ENCODE data around the gene TRIO. TPM values are rescaled to one million over a fixed set of nuclear protein-coding genes. Genes with fewer than 3 reads are reported as not detected.

Gene TRIO
- total and polyA plus RNA-seq, 2 of the 8 experiments (the other 6 are each of a cell fraction or from before 2014, with no cell fraction given): 35.1 to 69.1 TPM

GRCh38 chr5:14432931-14433589 is 289.9 kb downstream of the TRIO start:
- 66% methylated on average over 8 of the region's 8 CpGs; no CpG with 5 or more reads in 1 of the 2 experiments for WGBS, 2 experiments (ENCODE audit: extremely low coverage in 1 of 2, insufficient coverage in 1 of 2, insufficient read length in 1 of 2, insufficient replicate concordance in 2 of 2, low coverage in 1 of 2, low lambda C conversion rate in 2 of 2, missing lambda C conversion rate in 1 of 2)
- H4K8ac ChIP-seq (ENCODE audit: extremely low read depth, insufficient read depth, low read length): no peak overlapping the region
- H3K4ac ChIP-seq (replicated peaks; ENCODE audit: insufficient read length, low read depth, low read length): no peak overlapping the region
- no peak overlapping the region for H2BK20ac ChIP-seq (ENCODE audit: low read length)
- no peak overlapping the region for H4K5ac ChIP-seq (ENCODE audit: insufficient read length, low read depth, low read length)
- H3K36me3 ChIP-seq (ENCODE audit: control insufficient read depth in 2 of 4, insufficient read depth in 4 of 4, low read length in 3 of 4): no peaks in the 10 kb centered on the region; a peak in 3 of 8 replicates
- TF ChIP-seq CEBPB (IDR thresholded peaks at IDR 0.05; ENCODE audit: low read depth, low read length): peak; percentile 64
- TF ChIP-seq SIX5 (IDR thresholded peaks at IDR 0.05; ENCODE audit: low read depth, low read length): no peak
- TF ChIP-seq RBBP5 (IDR thresholded peaks at IDR 0.05; ENCODE audit: borderline replicate concordance, low read depth, low read length): no peak
- H3K23me2 ChIP-seq (ENCODE audit: low read depth, low read length): no peaks in the 10 kb centered on the region
- no peak overlapping the region for H3K4me3 ChIP-seq (ENCODE audit: extremely low read depth in 1 of 4, insufficient read depth in 2 of 4, low read depth in 3 of 4, low read length in 4 of 4)
- no peak overlapping the region for H3K18ac ChIP-seq (ENCODE audit: extremely low read depth, low read length)
- no peaks in the 10 kb centered on the region for H3K79me2 ChIP-seq (ENCODE audit: control insufficient read depth in 1 of 2, insufficient read depth in 2 of 2, low read length in 2 of 2)
- FAIRE-seq: no peak
- no peak overlapping the region for H3K9ac ChIP-seq (replicated peaks in 1 of 4; ENCODE audit: extremely low read depth in 1 of 4, low read depth in 3 of 4, low read length in 3 of 4)
- H2BK120ac ChIP-seq (replicated peaks; ENCODE audit: low read depth, low read length): no peak overlapping the region
- H2AFZ ChIP-seq (ENCODE audit: low read length): no peak overlapping the region
- H3K4me1 ChIP-seq (replicated peaks in 1 of 4; ENCODE audit: control insufficient read depth in 3 of 4, insufficient read depth in 4 of 4, low read length in 3 of 4): peaks cover 0 to 3% (median 1%) of the 10 kb centered on the region in 4 experiments; a peak in 4 of 7 replicates
- no peak overlapping the region; the same call in 1 of the 2 replicates for H2BK5ac ChIP-seq (ENCODE audit: low read depth, low read length)
- H3K56ac ChIP-seq (replicated peaks; ENCODE audit: insufficient read length, low read depth, low read length): no peak overlapping the region
- no peaks in the 10 kb centered on the region for H3K9me3 ChIP-seq (ENCODE audit: insufficient read depth in 2 of 2, low read depth in 1 of 2, low read length in 1 of 2)
- H2AK5ac ChIP-seq (ENCODE audit: low read depth, low read length): no peak overlapping the region
- H3K23ac ChIP-seq (ENCODE audit: insufficient read length): no peak overlapping the region
- no peaks in the 10 kb centered on the region for H3K27me3 ChIP-seq (replicated peaks in 1 of 4; ENCODE audit: control insufficient read depth in 3 of 4, extremely low read depth in 1 of 4, insufficient read depth in 3 of 4, low read length in 3 of 4)
- DNase-seq (ENCODE audit: low read depth in 1 of 2, low spot score in 2 of 2): no peak
- H2BK15ac ChIP-seq (ENCODE audit: low read length): no peak overlapping the region
- H3K27ac ChIP-seq (ENCODE audit: low read depth, low read length): no peak overlapping the region
- H4K20me1 ChIP-seq (replicated peaks in 1 of 2; ENCODE audit: control insufficient read depth in 1 of 2, insufficient read depth in 2 of 2, low read length in 2 of 2): no peaks in the 10 kb centered on the region
- no peak overlapping the region for H3K4me2 ChIP-seq (ENCODE audit: insufficient read depth in 1 of 2, low read depth in 2 of 2, low read length in 2 of 2)
- POLR2A ChIA-PET (ENCODE audit: partially characterized antibody): no interaction called here
- no peak overlapping the region for H3K14ac ChIP-seq (ENCODE audit: insufficient read length)
- H3K79me1 ChIP-seq (ENCODE audit: low read depth, low read length): no peaks in the 10 kb centered on the region; the same call in 1 of the 2 replicates
- H2BK12ac ChIP-seq (ENCODE audit: low read depth, low read length): no peak overlapping the region
- no peak overlapping the region for H4K91ac ChIP-seq (replicated peaks; ENCODE audit: insufficient read length, low read length)
- CTCF ChIA-PET (ENCODE audit: partially characterized antibody): interaction anchor here (0.5 to 1.0 kb wide), 3 partner anchors 48 to 445 kb away, joined by 3 read pairs; no protein-coding TSS in a partner anchor
